Colonic mucosa (tissue), 4 donors: Measurements from ENCODE around the gene FBXL16. TPM values are rescaled to one million over a fixed set of nuclear protein-coding genes. Genes with fewer than 3 reads are reported as not detected.

Source experiments
- DNase-seq: peaks from one replicate; pipeline ENCODE4 v3.0.0-alpha.2; 2020
- H3K27ac ChIP-seq: fragments of 200-600 bp; one replicate; pipeline ENCODE4 v1.8.0; 2021
- H3K27me3 ChIP-seq: fragments of 200-600 bp; one replicate; pipeline ENCODE4 v1.8.0; 2021
- H3K36me3 ChIP-seq: fragments of 200-600 bp; one replicate; pipeline ENCODE4 v1.8.0; 2021
- H3K4me1 ChIP-seq: fragments of 200-600 bp; one replicate; pipeline ENCODE4 v1.8.0; 2021; ENCODE audit warnings: mild to moderate bottlenecking
- H3K4me3 ChIP-seq: fragments of 200-600 bp; one replicate; pipeline ENCODE4 v1.8.0; 2021
- H3K9ac ChIP-seq, 2 donors: one replicate each; pipeline ENCODE4 v1.7.0; 2013; ENCODE audit warnings: control low read depth in 2 of 2, low read depth in 2 of 2, low read length in 2 of 2
- H3K9me3 ChIP-seq: fragments of 200-600 bp; one replicate; pipeline ENCODE4 v1.8.0; 2021
- intact Hi-C: fragments of 100-400 bp; cut with DNase I; formaldehyde crosslinking; loops from one replicate; pipeline ENCODE4 v1.14.1; 2022
- total RNA-seq, 2 donors: library from RNA; stranded (reverse); fragmentation: NEBNext Ultra II Directional in 1 of 2; extraction: Animal tissue kit (Norgen Biotek cat#: 25700) in 1 of 2; gene quantifications; one replicate each; pipeline ENCODE4 v1.2.1, GENCODE V29; 2021
- TF ChIP-seq, protein P1 (sequence below): fragments of 200-600 bp; IDR thresholded peaks from one replicate; pipeline ENCODE4 v1.8.0; 2022; ENCODE audit warnings: antibody characterized with exemption, mild to moderate bottlenecking
- donor health status: healthy.
- donor health status: DM: no; HTN: no; CAD: no.
- donor health status: DM: no; HTN: no; CAD: no.

FBXL16 gene
- total RNA-seq, 2 donors from 2014 or later = 2.0 to 2.2 TPM

- Histone ChIP-seq H3K4me3 (peak overlapping the region; percentile 16), H3K9me3 (no peaks in the 10 kb centered on the region), H3K4me1 (peaks cover 11% of the 10 kb centered on the region), H3K36me3 (no peaks in the 10 kb centered on the region), H3K9ac (peak overlapping the region in 1 of 2 donors; percentile 58), H3K27ac (peak overlapping the region; percentile 71), H3K27me3 (no peaks in the 10 kb centered on the region)
- intact Hi-C loops = no loop called here
- peak; percentile 92 for DNase-seq
- TF ChIP-seq, protein P1, sequence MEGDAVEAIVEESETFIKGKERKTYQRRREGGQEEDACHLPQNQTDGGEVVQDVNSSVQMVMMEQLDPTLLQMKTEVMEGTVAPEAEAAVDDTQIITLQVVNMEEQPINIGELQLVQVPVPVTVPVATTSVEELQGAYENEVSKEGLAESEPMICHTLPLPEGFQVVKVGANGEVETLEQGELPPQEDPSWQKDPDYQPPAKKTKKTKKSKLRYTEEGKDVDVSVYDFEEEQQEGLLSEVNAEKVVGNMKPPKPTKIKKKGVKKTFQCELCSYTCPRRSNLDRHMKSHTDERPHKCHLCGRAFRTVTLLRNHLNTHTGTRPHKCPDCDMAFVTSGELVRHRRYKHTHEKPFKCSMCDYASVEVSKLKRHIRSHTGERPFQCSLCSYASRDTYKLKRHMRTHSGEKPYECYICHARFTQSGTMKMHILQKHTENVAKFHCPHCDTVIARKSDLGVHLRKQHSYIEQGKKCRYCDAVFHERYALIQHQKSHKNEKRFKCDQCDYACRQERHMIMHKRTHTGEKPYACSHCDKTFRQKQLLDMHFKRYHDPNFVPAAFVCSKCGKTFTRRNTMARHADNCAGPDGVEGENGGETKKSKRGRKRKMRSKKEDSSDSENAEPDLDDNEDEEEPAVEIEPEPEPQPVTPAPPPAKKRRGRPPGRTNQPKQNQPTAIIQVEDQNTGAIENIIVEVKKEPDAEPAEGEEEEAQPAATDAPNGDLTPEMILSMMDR = peak; percentile 44
Observed at GRCh38 chr16:660459-661183, 45.0 kb downstream of the FBXL16 start.

- H3K9me3 ChIP-seq = no peaks in the 10 kb centered on the region
- peaks cover 11% of the 10 kb centered on the region for H3K4me1 ChIP-seq
- TF ChIP-seq, protein P1 = no peak
- DNase-seq = no peak
- H3K4me3 ChIP-seq = peak overlapping the region; percentile 16
- no peaks in the 10 kb centered on the region for H3K27me3 ChIP-seq
- intact Hi-C loops = no loop called here
- H3K9ac ChIP-seq = no peak overlapping the region
- no peaks in the 10 kb centered on the region for H3K36me3 ChIP-seq
- peak overlapping the region; percentile 71 for H3K27ac ChIP-seq
Observed at GRCh38 chr16:660132-660458, 45.5 kb downstream of the FBXL16 start.

GRCh38 chr16:659618-660017 lies 46.0 kb downstream of the FBXL16 start:
- DNase-seq = no peak
- H3K4me3 ChIP-seq = no peak overlapping the region
- no peaks in the 10 kb centered on the region for H3K27me3 ChIP-seq
- H3K4me1 ChIP-seq = peaks cover 11% of the 10 kb centered on the region
- intact Hi-C loops = no loop called here
- no peak overlapping the region for H3K27ac ChIP-seq
- no peak overlapping the region for H3K9ac ChIP-seq
- TF ChIP-seq, protein P1 = no peak
- no peaks in the 10 kb centered on the region for H3K36me3 ChIP-seq
- H3K9me3 ChIP-seq = no peaks in the 10 kb centered on the region

- Histone ChIP-seq H3K36me3 (no peaks in the 10 kb centered on the region), H3K9me3 (no peaks in the 10 kb centered on the region), H3K27me3 (no peaks in the 10 kb centered on the region), H3K27ac (no peak overlapping the region), H3K9ac (no peak overlapping the region), H3K4me3 (no peak overlapping the region), H3K4me1 (peaks cover 11% of the 10 kb centered on the region)
- intact Hi-C loops = no loop called here
- DNase-seq = no peak
- TF ChIP-seq, protein P1 = no peak
Observed at GRCh38 chr16:658679-659571, 46.7 kb downstream of the FBXL16 start.

DNA sequence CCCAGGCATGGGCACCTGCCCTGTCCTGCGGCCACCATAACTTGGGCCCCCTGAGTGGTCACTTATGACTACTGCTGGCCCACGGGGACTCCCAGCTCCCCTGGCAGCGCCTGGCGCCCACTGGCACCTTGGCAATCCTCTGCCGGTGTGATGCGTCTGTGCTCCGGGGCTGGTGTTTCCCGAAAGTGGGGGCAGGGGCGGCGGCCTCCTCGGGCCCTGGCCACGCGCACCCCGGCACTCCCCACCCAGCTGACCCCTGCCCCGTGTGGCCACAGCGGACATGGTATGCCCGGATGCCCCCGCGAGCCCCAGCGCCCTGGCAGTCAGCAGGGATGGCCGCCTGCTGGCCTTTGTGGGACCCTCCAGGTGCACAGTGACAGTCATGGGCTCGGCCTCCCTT lies 48.1 kb downstream of the FBXL16 start:
- H3K27me3 ChIP-seq = no peaks in the 10 kb centered on the region
- no peak overlapping the region for H3K27ac ChIP-seq
- H3K4me1 ChIP-seq = peaks cover 11% of the 10 kb centered on the region
- no peaks in the 10 kb centered on the region for H3K36me3 ChIP-seq
- H3K9me3 ChIP-seq = no peaks in the 10 kb centered on the region
- intact Hi-C loops = no loop called here
- no peak overlapping the region for H3K9ac ChIP-seq
- TF ChIP-seq, protein P1 = no peak
- no peak overlapping the region for H3K4me3 ChIP-seq
- no peak for DNase-seq
